AG09309 (cell line): Measurements from ENCODE around the gene DNAH17.

Experiments used
- DNase-seq: peaks from one replicate; pipeline ENCODE4 v3.0.0-alpha.2; 2010; ENCODE audit warnings: low read depth
- H3K4me3 ChIP-seq: 2 replicates; pipeline ENCODE4 v1.5.1; 2011; ENCODE audit warnings: mild to moderate bottlenecking, low read depth, low read length, moderate library complexity; ENCODE audit not compliant: control insufficient read depth
- TF ChIP-seq, protein P1 (sequence below): IDR thresholded peaks from 2 replicates; pipeline ENCODE4 v1.5.1; 2011; ENCODE audit warnings: mild to moderate bottlenecking, low read depth, low read length, inconsistent platforms; ENCODE audit not compliant: insufficient read depth, control insufficient read depth; ENCODE audit errors: missing control alignments

The DNAH17 gene

DNA sequence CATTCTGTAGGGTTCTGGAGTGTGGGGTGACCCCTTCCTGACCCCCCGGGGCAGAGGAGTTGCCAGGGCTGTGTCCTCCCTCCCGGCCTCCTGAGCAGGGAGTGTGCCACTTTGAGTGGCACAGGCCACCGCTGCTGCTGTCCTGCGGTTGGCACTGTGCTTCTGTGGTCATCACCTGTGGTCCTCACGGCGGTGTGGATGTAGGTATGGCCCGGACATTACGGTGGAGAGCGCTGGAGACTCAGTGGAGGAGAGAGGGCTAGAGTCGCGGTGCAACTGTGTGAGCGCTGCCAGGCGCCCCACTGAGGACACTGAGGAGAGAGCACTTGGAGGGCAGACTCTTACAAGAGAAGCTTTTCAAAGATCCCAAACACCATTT is 159.7 kb downstream of the DNAH17 start:
- DNase-seq = no peak
- TF ChIP-seq, protein P1, sequence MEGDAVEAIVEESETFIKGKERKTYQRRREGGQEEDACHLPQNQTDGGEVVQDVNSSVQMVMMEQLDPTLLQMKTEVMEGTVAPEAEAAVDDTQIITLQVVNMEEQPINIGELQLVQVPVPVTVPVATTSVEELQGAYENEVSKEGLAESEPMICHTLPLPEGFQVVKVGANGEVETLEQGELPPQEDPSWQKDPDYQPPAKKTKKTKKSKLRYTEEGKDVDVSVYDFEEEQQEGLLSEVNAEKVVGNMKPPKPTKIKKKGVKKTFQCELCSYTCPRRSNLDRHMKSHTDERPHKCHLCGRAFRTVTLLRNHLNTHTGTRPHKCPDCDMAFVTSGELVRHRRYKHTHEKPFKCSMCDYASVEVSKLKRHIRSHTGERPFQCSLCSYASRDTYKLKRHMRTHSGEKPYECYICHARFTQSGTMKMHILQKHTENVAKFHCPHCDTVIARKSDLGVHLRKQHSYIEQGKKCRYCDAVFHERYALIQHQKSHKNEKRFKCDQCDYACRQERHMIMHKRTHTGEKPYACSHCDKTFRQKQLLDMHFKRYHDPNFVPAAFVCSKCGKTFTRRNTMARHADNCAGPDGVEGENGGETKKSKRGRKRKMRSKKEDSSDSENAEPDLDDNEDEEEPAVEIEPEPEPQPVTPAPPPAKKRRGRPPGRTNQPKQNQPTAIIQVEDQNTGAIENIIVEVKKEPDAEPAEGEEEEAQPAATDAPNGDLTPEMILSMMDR = no peak
- no peak overlapping the region for H3K4me3 ChIP-seq

DNA sequence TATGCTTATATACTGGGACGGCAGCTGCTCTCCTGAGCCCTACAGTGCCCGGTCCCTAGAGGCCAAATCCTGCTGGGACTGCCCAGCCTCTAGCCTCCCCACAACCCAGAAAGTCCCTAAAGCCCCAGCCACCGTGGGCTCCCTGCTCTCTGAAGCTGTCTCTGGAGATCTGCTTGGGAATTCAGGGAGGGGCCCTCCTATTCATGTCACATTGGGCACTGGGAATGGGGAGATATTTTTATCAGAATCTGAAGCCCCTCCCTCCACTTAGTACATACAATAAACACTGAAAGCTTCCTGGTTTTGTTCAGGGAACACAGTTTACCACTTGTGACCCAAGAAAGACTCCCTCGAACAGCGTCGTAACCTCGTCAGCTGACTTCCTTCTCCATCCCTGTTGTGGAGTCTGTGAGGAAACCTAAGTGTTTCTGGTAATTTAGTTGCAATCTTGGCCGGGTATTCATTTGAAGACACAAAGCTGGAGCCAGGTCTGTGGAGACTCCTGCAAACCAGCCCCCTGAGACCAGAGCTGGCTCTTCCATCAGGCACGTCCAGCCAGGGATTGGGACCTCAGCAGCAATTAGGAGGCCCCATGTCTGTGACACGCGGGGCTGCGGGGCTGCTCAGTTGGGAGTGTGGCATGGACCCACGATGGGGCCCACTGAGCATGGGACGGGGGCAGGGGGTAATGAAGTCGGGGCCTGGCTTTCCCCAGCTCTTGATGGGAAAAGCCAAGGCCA is 160.2 kb downstream of the DNAH17 start:
- no peak for DNase-seq
- TF ChIP-seq, protein P1 = no peak
- no peak overlapping the region for H3K4me3 ChIP-seq

DNA sequence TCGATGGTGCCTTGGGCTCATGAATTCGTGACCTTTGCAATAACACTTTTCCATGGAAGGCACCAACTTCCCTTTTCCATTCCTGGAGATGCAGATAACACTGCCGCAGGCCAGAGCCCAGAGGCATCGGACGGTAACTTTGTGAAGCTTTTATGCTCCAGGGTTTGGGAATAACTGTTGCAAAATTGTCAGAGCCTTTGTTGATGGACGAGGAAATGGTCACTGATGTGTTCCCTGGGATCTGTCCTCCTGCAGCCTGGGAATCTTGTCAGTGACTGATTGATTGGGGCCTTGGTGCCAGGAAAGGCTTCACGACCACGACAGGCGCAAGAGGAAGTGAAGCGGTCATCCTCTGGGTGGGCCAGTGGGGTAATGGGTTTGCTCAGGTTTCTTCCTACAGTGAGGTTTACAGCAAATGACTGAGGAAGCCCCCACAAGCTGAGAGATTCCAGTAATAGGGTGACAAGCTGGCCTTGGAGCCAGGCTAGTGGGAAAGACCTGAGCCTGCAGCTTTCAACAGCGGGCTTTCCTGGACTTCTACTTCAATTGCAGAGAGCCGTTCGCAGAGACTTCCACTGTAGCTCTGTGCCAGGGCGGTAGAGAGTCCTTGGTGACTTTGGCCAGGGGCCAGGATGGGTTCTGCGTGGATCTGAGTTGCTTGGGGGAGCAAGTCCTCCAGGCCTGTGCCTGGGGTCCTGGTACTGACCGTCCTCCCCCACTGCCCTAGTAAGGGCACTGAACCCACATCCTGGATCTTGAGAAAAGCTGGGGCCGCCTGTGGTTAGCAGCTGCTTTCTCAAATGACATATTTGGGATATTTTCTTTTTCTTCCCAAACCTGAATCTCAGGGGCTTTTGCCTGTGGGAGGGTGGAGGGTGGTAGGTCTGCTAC is 161.1 kb downstream of the DNAH17 start:
- TF ChIP-seq, protein P1 = no peak
- DNase-seq = no peak
- H3K4me3 ChIP-seq = no peak overlapping the region

DNA sequence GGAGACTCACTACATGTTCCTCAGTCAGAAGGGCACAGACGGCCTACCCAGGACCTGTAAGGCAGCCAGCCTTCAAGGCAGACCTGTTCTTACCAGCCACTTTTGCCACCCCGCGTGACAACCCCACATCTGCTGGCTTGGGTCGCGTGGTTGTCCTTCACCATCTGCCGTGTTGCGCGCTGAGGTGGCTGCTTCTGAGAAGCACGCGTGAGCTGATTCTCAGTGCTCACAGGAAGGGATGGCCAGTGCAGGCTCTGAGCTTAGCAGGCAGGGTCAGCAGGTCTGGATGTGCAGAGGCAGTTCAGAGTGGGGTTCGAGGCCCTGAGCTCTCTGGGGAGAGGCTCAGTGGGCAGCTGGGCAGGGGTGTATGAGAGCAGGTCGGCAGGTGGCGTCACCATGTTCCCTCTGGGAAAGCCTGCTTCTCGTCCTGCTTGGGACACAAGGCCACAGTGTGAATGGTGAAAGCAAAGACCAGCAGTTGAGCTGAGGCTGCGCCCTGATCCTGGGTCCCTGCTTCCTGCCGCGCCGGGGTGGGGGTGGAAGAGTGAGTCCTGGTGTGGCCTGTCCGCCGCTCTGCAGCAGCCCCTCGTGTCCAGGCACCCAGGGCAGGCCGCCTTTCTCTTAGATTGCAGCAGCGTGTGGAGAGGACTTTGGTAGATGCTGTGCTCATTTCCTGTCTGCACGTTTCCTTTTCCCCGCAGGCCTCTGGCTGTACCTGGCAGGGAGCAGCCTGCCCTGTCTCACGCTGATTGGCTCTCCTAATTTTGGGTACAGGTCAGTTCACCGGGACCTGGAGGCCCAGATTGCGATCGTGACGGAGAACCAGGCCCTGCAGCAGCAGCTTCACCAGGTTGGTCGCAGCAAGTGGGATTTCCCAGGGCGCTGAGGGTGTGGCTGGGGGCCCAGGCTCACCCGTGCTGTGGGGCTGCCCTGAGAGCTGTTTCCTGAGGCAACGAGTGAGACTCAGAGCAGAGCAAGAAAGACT is 162.7 kb downstream of the DNAH17 start:
- TF ChIP-seq, protein P1 = no peak
- DNase-seq = no peak
- no peak overlapping the region for H3K4me3 ChIP-seq

DNA sequence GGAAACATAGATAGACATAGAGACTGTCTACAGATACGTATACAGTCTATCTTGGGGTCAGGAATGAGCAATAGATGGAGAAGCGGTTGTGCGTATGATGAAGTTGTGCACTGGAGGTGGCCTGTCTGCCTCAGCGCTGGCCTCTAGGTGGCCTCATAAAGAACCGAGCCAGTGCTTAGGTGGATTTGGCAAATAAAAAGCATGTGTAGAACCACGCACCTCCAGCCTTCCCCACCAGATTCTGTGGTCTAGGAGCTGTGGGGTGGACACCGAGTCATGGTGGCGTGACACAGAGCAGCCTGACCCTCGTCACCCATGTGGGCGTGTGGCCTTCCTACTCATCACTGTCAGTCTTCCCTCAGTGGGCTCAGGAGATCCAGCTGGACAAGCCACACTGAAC is 164.8 kb downstream of the DNAH17 start:
- TF ChIP-seq, protein P1 = peak; percentile 47
- no peak for DNase-seq

More for the DNA sequence above, 164.8 kb downstream of the DNAH17 start:
- no peak overlapping the region for H3K4me3 ChIP-seq
